ENCODE results near the gene GGT1.
"Not testable (repeated sequence)": the region's sequence is repeated elsewhere in the genome, so short reads cannot be mapped to it uniquely, and the experiment has no call there.

DNA sequence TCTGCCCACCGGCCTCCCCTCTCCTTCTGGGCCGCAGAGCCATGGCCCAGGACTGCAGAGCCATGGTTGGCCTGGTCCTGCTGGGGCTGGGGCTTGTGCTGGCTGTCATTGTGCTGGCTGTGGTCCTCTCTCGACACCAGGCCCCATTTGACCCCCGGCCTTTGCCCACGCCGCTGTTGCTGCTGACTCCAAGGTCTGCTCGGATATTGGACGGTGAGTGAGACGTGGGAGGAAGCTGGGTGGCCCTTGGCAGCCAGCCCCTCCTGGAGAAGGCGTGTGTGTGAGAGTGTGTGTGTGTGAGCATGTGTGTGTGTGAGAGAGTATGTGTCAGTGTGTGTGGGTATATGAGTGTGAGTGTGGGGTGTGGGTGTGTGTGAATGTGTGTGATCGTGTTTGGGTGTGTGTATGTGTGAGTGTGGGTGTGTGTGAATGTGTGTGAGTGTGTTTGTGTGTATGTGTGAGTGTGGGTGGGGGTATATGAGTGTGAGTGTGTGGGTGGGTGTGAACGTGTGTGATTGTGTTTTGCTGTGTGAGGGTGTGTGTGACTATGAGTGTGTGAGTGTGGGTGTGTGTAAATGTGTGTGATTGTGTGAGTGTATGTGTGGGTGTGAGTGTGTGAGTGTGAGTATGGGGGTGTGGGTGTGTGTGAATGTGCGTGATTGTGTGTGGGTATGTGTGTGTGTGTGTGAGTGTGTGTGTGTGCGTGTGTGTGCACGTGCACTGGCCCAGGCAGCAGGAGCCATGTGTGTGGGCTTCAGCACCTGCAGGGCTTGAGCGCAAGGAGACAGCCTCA lies 30.4 kb downstream of the GGT1 start:
- TF ChIP-seq, protein P1, sequence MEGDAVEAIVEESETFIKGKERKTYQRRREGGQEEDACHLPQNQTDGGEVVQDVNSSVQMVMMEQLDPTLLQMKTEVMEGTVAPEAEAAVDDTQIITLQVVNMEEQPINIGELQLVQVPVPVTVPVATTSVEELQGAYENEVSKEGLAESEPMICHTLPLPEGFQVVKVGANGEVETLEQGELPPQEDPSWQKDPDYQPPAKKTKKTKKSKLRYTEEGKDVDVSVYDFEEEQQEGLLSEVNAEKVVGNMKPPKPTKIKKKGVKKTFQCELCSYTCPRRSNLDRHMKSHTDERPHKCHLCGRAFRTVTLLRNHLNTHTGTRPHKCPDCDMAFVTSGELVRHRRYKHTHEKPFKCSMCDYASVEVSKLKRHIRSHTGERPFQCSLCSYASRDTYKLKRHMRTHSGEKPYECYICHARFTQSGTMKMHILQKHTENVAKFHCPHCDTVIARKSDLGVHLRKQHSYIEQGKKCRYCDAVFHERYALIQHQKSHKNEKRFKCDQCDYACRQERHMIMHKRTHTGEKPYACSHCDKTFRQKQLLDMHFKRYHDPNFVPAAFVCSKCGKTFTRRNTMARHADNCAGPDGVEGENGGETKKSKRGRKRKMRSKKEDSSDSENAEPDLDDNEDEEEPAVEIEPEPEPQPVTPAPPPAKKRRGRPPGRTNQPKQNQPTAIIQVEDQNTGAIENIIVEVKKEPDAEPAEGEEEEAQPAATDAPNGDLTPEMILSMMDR (IDR thresholded peaks at IDR 0.05; ENCODE audit: poor library complexity): not testable (repeated sequence)
- not testable (repeated sequence) for TF ChIP-seq EZH2phosphoT487 (IDR thresholded peaks at IDR 0.05; ENCODE audit: low read depth, severe bottlenecking, unreplicated experiment); EZH2 (IDR thresholded peaks at IDR 0.05; ENCODE audit: borderline replicate concordance)

Measured in hepatocyte (in vitro differentiated cells).